Stimulated activated CD4-positive, alpha-beta T cell treated with anti-CD3 and anti-CD28 coated beads, TNF-alpha, amount 100 ng/mL, for 48 hours (primary cell): ENCODE results near the gene COL16A1.

Source experiments
- DNase-seq, 3 donors: peaks; one replicate each; pipeline ENCODE4 v3.0.0-alpha.2; 2020; ENCODE audit warnings: low read depth in 3 of 3

Gene COL16A1

DNA sequence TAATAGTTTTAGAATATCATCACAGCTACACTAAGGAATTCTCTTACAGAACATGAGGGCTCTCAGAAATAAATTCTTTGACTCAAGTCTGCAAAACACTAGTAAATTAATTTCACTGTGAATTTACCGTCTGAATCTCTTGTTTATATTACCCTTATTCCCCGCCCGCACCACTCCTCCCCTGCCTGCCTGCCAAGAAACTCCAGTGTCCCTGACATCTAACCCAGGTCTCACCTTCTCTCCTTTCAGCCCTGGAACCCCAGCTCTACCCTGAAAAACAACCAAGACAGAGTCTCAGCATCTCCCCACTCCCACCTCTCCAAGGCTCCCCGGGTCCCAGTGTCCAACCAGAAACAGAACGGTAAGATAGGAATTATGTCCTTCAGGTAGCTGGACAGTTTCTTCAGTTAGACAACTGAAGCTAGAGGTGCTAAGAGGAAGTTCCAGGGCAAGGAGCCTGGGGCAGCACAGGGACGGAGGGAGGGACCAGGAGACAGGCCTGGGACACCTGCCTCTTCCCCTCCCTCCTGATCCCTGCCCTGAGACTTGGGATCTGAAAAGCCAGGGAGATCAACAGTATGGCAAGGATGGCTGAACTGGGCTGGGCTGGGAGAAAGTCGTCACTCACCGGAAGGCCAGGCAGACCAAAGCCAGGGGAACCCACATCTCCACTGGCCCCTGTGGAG is 15.4 kb downstream of the COL16A1 start:
- DNase-seq, result no peak

DNA sequence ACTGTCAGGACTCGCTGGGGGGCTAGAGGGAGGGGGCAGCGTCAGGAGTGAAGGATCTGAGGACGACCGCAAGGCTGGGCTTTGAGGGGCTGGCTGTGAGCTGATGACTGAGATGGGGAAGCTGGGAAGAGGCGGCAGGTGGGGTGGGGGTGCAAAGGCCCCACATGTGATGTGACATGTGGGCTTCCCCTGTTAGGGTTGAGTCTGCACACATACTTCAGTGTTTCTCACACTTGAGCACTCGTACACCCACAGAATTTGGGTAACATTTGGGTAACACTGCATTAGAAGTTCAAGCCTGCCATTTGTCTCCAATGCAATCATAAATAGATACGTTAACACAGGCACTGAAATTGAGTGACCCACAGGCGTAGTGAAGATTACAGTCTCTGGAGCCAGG is 16.2 kb downstream of the COL16A1 start:
- DNase-seq, result no peak

DNA sequence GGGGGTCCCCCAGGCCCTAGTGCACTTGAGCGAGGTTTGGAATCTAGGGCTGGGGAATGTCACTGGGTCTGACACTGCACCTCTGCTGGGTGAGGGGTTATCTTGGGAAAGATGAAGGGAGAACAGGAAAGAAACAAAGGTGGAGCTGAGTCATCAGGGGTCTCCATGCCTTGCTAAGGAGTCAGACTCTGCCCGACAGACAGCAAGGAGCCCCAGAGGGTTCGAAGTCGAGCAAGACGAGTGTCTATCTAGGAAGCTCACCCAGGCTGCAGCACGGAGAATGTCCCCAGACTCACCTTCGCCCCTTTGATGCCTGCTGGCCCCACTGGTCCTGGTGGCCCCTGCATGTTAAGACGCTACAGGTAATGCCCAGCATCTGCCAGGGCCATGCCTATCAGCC is 18.0 kb downstream of the COL16A1 start:
- no peak for DNase-seq

DNA sequence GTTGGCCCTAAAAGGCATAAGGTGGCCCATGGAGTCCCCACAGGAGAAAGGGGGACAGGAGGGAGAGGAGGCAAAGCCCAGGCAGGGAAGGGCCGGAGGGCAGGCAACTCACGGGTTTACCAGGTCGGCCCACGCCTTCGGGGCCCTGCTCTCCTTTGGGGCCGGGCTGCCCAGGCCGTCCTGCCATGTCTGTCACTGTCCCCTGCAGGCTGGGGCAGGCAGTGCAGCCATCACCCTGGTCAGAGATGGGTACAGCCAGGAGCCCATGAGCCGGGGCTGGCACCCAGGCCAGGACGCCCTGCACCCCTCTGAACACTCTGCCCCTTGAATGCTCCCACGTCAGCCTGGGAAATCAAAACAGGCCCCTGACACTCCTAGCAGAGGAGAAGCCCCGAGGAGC is 19.8 kb downstream of the COL16A1 start:
- no peak for DNase-seq

DNA sequence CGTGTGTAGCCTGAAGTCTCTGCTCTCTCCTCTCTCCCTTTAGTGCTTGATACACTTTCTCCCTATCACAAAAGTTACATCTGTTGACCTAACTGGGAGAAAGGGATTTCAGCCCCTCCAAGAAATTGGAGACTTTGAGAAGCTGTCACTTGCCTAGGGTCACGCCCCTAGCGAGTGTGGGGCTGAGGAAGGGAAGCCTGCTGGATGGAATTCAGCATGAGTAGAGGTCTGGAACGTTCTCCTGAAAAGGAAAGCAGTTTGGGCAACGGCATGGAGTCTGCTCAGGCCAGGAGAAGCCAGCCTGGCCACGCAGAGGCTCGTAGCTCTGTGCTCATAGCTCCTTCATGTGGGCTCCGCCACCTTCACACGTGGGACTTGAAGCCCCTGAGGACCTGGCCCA is 22.4 kb downstream of the COL16A1 start:
- DNase-seq, result no peak

DNA sequence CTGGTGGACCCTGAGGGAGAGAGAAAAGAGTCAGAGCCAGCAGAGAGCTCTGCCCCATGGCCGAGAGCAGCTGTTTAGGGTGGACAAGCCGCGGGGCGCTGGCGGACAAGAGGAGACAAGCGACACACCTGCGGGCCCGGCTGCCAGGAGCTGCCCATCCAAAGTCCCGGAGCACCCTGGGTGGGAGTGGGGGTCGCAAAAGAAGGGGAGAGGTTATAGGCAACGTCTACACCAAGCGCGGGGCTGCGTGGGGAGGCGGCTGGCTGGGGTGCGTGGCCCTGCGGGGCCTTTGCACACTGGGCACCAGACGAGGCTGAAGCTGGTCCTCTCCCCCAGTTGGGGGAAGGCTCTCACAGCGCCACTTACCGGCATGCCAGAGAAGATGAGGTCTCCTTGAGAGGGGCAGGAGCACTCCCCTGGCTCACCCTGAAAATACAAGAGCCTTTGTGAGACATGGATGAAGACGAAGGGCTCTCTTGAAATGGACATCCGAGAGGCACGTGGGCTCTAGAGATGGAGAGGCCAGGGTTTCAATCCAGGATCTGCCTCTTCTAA is 24.1 kb downstream of the COL16A1 start:
- no peak for DNase-seq

DNA sequence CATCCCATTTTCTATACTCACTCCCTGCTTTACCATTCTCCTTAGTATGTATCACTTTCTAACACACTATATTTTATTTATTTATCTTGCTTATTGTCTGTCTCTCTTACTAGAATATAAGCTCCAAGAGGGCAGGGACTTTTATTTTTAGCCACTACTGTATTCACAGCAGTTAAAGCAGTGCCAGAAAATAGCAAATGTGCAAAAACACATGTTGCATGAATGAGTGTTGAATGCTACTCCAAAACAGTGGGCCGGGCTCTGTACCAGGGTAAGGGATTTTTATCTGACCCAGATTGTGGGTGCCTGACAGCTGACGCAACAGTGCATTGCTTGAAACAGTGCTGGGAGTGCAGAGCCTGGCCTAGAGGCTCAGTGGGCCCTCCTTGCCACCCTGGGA is 24.7 kb downstream of the COL16A1 start:
- no peak for DNase-seq

DNA sequence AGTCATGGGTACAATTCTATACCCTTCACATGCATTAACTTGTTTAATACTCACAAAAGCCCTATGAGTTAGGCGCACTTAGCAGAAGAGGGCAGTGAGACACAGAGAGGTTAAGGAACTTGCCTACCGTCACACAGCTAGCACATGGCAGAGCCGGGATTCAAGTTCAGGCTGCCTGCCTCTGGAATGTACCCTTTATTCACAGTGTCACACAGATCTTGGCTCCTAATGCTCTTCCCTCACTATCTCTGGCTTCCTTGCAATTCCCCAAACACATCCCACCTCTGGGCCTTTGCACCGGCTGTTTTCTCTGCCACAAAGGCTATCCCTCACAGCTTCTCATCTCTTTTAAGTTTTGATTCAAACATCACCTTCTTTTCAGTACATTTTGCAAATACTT is 25.1 kb downstream of the COL16A1 start:
- DNase-seq, result no peak

DNA sequence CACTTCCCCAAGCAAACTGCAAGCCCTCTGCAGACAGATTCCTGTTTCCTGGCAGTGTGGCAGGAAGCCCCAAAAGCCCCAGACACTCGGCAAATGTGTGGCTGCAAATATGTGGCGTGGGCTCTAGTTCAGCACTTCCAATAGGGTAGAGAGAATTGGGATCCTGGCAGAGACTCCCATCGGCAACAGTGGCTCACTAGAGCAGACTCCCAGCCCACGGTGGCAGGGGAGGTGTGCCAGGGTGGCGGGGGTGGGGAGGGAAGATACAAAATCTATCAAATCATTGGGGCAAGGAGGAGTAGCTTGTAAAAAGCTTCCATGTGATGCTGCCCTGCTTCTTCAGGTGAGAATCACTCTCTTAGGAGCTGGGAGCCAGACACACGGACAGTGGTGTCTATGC is 25.9 kb downstream of the COL16A1 start:
- no peak for DNase-seq

DNA sequence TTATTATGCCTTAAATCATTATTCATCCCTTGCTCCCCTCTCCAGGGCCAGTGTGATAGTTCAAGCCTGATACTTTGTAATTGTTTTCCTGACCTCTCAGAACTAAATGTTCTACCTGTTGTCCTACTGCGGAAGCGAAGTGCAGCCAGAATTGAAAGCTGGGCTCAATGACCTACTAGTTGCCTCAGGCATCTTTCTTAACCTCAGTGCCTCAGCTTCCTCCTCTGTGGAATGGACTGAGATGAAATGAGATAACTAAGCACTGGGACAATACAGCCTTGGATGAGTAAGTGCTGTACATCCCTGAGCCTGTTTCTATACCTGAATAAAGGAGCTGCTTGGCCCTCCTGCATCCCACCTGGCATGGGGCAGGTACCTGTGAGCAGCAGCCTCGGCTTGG is 26.4 kb downstream of the COL16A1 start:
- DNase-seq, result no peak

DNA sequence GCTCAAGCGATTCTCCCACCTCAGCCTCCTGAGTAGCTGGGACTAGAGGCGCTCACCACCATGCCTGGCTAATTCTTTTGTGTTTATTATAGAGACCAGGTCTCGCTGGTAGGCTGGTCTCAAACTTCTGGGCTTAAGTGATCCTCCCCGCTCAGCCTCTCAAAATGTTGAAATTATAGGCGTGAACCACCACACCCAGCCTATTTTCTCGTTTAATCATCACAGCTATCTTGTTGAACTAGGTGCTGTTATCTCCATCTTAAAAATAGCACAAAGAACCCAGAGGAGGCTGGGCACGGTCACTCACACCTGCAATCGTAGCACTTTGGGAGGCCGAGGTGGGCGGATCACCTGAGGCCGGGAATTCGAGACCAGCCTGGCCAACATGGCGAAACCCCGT is 28.1 kb downstream of the COL16A1 start:
- DNase-seq, result no peak

DNA sequence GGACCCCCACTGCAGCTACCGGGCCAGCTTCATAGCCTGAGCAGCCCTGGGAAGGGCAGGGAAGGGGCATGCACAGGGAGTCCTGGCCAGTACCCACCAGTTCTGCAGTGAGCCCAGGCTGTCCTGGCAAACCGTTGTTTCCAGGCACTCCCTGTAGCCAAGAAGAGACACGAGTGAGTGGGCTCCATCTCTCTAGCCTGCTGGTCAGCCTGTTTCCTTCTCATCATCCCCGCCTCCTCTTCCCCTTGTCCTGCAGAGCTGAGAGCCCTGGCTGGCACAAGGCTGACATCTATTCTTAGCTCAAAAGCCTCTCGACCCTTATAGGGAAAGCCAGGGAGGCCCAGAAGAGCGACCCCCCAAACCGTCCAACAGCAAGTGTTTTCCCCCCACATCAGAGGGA is 28.7 kb downstream of the COL16A1 start:
- DNase-seq, result no peak

DNA sequence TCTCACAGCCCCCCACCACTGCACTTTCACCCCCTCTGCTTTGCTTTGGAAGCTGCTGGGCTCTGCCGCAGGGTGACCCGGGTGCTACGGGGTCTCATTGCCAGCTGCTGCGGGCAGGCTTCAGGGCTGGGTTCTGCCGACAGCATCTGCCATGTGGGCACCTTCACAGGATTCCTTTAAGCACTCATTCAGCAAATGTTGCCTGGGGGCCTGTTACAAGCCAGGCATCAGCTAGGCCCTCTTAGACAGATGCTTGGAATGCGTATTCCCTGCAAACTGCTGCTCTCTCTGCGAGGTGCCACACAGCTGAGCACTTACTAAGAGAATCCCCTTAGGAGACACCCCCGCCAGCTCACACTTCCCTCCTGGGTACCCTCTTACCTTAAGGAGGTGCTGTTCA is 29.2 kb downstream of the COL16A1 start:
- no peak for DNase-seq

DNA sequence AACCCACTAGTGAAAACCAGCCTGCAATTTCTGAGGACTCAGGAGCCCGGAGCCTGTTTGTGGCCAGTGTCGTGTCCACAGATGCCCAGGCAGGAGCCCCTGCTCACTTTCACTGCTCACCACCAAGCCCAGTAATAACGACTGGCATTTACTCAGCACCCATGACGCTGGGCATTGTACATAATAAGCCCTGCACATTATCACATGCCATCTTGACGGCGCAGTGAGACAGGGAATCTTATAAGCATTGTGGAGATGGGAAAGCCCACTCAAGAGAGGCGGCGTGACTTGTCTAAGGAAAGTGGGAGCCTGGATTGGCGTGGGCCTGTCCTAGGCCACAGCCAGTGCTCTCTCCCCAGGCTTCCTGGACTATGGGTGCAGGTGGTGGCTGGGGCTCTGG is 30.4 kb downstream of the COL16A1 start:
- DNase-seq, result no peak

DNA sequence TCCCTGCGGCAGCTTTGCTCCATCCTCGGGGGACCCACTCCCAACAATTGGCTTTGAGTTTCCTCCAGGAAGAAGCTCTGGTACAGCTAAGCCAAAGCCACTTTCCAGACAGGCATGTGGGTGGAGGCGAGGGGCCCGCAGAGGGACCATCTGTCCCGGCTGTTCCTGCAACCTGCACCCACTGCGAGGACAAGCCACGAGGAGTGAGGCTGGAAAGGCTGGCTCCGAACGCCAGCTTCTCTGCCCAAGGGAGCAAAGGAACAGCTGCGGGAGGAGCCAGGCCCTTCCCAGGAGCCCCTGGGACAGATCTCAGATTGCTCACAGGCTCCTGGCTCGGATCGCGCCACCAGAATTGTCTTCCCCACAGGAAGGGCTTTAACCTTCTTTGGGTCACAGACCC is 30.8 kb downstream of the COL16A1 start:
- no peak for DNase-seq

DNA sequence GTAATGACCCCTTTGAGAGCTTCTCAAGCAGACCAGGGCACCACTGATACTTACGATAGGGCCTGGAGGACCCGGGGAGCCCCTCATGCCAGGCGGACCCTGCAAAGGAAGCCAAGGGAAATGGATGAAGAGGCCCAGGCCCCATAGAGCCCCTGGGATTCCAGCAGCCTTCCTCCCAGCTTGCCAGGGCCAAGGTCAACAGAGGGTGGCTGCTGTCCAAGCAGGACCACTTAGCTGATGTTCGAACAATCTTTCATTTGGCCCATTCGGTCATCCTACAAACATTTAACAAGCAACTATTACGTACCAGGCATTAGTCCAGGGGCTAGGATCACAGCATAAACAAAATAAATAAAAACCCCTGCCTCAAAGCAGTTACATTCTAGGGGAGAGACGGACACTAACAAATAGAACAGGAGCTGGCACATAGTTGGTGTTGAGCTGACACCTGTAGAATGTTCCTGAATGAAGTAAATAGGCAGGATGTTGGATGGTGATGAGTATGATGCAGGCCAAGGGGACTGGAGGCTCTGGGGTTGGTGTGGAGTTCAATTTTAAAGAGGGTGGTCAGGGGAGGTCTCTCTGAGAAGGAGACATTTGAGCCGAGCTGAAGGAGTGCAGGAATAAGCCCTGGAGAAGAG is 32.1 kb downstream of the COL16A1 start:
- DNase-seq, result no peak

DNA sequence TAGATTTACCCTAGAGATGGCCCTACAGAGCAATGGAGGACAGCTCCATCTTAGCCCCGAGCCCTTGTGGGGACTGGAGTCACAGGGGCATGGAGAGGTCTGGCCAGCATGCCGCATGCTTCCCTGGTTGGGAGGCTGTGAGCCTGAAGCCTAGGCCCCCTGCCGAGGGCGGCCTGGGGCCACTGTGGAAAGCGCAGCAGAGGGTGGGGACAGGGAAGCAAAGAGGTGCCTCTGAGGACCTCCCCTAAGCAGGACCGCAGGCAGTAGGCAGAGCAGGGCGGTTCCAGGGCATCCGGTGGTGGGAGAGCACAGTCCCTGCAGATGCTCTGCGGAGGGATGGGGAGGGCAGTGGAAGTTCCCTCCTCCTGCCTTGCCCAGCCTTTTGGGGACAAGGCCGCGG is 32.7 kb downstream of the COL16A1 start:
- DNase-seq, result no peak

DNA sequence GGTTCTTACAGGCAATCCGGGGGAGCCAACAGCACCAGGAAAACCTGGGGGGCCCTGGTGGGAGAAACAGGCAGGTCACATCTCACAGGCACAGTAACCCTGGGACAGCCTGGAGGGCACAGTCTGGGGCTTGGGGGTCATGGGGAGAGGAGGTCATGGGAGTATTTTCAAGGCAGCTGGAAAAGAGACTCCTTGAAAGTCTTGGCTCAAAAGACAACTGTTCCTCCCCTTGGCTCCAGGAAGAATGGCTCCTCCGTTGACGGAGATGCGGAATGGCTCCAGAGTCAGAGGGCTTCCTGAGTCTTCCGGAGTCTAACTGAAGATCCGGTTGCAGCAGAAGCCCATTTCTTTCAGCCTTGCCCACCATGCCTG is 33.2 kb downstream of the COL16A1 start:
- no peak for DNase-seq

DNA sequence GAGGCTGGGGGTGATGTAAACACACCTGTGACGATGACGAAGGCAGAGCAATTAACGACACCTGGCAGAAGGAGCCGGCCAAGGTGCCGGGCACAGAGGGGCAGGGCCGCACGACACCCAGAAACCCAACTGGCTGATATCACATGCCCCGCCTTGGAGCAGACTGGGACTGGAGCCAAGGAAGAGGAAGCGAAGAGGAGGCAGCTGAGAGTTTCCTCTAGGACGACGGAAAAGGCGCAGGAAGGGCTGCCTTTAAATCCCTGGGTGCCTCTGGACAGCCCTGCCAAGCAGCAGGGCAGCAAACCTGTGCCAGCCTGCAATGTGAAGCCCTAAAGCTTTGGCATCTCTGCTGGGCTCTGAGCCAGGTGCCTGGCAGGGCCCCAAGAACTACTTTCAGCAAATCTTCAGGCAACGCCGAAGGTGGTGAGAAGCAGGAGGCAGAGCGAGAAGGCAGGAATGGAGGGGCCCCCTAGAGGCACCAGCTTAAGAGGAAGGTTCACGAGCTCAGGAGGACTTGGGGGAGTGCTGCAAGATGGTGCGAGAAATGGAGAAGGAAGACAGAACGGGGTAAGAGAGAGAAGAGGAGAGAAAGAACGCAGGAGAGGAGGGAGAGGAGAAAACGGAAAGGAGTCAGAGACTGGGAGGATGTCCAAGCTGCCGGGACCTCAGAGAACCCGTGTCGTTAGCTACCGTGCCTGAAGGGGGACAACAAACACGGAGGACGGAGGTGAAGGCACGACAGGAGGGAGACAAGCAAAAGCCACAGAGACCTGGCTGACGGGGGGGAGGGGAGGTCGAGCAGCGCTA is 33.8 kb downstream of the COL16A1 start:
- no peak for DNase-seq

DNA sequence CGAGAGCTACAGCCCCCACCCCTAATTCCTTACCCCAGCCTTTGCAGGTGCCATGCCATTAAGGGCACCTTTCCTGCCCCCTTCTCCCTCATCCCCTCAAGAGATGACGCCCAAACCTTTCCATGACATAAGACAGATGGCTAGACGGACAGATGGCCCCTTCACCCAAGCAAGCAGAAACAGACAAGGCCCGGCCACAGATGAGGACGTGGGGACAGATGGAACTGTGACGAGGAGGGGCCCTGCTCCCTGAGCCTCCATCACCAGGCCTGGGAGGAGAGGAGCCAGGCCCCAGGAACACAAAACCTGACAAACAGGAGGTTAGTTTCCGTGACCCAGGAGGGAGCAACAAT is 34.4 kb downstream of the COL16A1 start:
- no peak for DNase-seq

DNA sequence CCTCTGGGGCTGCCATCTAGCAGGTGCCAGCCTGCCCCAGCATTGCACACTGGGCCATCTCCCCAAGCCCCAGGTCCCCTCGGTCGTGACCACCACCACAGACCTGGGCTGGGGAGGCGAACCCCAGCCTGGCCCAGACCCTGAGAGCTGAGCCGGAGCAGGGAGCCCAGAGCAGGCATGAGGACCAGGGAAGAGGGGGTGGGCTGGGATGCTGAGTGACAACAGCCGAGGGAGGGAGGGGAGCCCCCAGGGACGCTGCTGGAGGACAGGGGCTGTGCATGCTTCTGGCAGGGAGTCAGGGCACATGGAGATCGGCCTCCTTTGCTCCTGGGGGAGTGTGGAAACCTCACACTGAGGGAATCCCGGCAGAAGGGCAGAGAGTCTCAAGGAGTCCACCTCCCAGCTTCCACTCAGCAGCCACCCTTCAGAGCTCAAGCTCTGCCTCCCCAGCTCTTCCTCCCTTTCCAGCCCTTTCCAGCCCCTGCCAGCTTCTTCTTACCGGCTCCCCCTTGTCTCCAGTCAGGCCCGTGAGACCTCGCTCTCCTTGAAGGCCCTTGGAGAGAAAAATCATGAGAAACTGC is 35.4 kb downstream of the COL16A1 start:
- DNase-seq, result no peak

DNA sequence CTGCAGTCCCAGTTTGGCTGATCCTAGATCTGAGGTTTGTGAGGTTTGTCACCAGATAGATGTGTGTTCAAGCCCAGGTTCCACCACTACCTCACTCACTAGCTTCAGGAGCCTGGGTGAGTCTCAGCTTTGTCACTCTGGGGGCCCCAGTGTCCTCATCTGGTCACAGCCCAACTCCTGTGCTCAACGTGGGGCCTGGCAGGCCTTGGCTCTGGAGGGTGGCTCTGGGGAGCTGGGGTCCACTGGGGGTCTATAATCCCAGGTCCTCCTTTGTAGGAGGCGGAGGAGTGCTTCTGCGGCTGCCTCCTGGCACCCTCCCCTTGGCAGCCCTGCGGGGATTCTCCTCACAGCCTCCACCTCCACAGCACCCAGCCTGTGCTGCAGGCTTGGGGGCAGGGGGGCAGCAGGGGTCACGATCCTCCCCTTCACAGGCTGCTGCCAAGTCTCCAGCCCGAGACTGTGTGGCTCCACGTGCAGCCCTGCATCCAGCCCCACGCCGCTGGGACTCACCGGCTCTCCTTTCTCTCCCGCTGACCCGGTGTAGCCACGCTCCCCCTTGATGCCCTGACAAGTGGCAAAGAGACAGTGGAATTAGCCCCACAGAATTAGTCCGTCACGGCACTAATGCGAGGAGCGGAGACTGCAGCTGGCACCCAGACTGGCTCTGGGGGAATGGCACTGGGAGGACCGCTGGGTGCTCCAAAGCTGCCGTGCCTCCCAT is 36.6 kb downstream of the COL16A1 start:
- no peak for DNase-seq
